PC-3 (cell line): ENCODE measurements around the gene PTGR1. TPM values are rescaled to one million over a fixed set of nuclear protein-coding genes. Genes with fewer than 3 reads are reported as not detected.

Experiments used
- ATAC-seq: fragments of 200-7000 bp; cut with Tn5 transposase; 2 replicates; pipeline ENCODE4 v1.9.1; 2020; ENCODE audit warnings: mild to moderate bottlenecking, moderate library complexity
- BruUV-seq: library from RNA; stranded (reverse); fragments of 400-500 nt; replicated peaks from 2 replicates; lab custom pipeline; 2021; lab: Mats Ljungman, UMichigan
- CTCF ChIA-PET: fragments of 300-600 bp; sonication (Branson Sonifier 250); formaldehyde crosslinking; loops from one replicate; lab custom pipeline; 2022; ENCODE audit warnings: antibody characterized with exemption; lab: Charles Lee
- POLR2A ChIA-PET: fragments of 300-600 bp; sonication (Branson Sonifier 250); formaldehyde crosslinking; loops from one replicate; lab custom pipeline; 2022; ENCODE audit warnings: antibody characterized with exemption; ENCODE audit not compliant: unreplicated experiment; lab: Charles Lee
- DNase-seq: peaks from one replicate; pipeline ENCODE4 v3.0.0-alpha.2; 2015
- H2AFZ ChIP-seq: fragments of 300-600 bp; sonication (generic); 2 replicates; pipeline ENCODE4 v1.6.0; 2016; ENCODE audit warnings: antibody characterized with exemption, low read length
- H3F3A ChIP-seq: fragments of 300-600 bp; sonication (generic); one replicate; pipeline ENCODE4 v1.6.0; 2017; ENCODE audit warnings: antibody characterized with exemption, low read length, control low read depth, mild to moderate bottlenecking; ENCODE audit not compliant: unreplicated experiment
- H3K27ac ChIP-seq: fragments of 300-600 bp; sonication (generic); 2 replicates; pipeline ENCODE4 v1.5.1; 2016; ENCODE audit warnings: mild to moderate bottlenecking, low read length
- H3K27me3 ChIP-seq: fragments of 300-600 bp; sonication (generic); 2 replicates; pipeline ENCODE4 v1.6.1; 2016; ENCODE audit warnings: low read length, mixed read lengths
- H3K36me3 ChIP-seq: fragments of 300-600 bp; sonication (generic); 2 replicates; pipeline ENCODE4 v1.6.1; 2016; ENCODE audit warnings: low read depth, mixed run types, low read length, mixed read lengths
- H3K4me1 ChIP-seq: fragments of 300-600 bp; sonication (generic); 2 replicates; pipeline ENCODE4 v1.5.1; 2016; ENCODE audit warnings: low read length; ENCODE audit not compliant: insufficient read depth
- H3K4me2 ChIP-seq: fragments of 300-600 bp; sonication (generic); 2 replicates; pipeline ENCODE4 v1.6.0; 2016; ENCODE audit warnings: low read length
- H3K4me3 ChIP-seq: fragments of 300-600 bp; sonication (generic); 2 replicates; pipeline ENCODE4 v1.5.1; 2016; ENCODE audit warnings: mild to moderate bottlenecking, low read length, mixed read lengths
- H3K79me2 ChIP-seq: fragments of 300-600 bp; sonication (generic); 2 replicates; pipeline ENCODE4 v1.6.1; 2017; ENCODE audit warnings: low read length, mixed read lengths
- H3K9ac ChIP-seq: fragments of 300-600 bp; sonication (generic); 2 replicates; pipeline ENCODE4 v1.6.0; 2016; ENCODE audit warnings: mild to moderate bottlenecking, low read length
- H3K9me2 ChIP-seq: fragments of 300-600 bp; sonication (generic); replicated peaks from 2 replicates; pipeline ENCODE4 v1.6.1; 2016; ENCODE audit warnings: mixed run types, low read length, mixed read lengths
- H3K9me3 ChIP-seq: fragments of 300-600 bp; sonication (generic); 2 replicates; pipeline ENCODE4 v1.6.1; 2016; ENCODE audit warnings: low read length, mixed read lengths
- H4K20me1 ChIP-seq: fragments of 300-600 bp; sonication (generic); 2 replicates; pipeline ENCODE4 v1.6.1; 2016; ENCODE audit warnings: low read length, mixed read lengths
- EZH2 ChIP-seq: fragments of 300-600 bp; sonication (generic); IDR thresholded peaks from one replicate; pipeline ENCODE4 v1.6.1; 2017; ENCODE audit warnings: antibody characterized with exemption, mild to moderate bottlenecking, low read length; ENCODE audit not compliant: unreplicated experiment
- EZH2phosphoT487 ChIP-seq: fragments of 300-600 bp; sonication (generic); IDR thresholded peaks from 2 replicates; pipeline ENCODE4 v1.6.1; 2018; ENCODE audit warnings: mild to moderate bottlenecking, antibody characterized with exemption, low read length, borderline replicate concordance
- intact Hi-C: fragments of 100-400 bp; cut with micrococcal nuclease; formaldehyde crosslinking; loops from 2 replicates; pipeline ENCODE4 v1.9.0; 2023
- total RNA-seq: library from RNA; depleted of rRNA; stranded (reverse); fragments of >200 nt; gene quantifications from 2 replicates; pipeline ENCODE4 v1.2.3, GENCODE V29; 2014
- TF ChIP-seq, protein P1 (sequence below): fragments of 300-600 bp; sonication (generic); conservative IDR thresholded peaks from 2 replicates; pipeline ENCODE4 v1.5.1; 2017; ENCODE audit warnings: antibody characterized with exemption, low read depth, mild to moderate bottlenecking, low read length

The PTGR1 gene
- total RNA-seq, 1 experiment from 2014 or later = 43.1 TPM

DNA sequence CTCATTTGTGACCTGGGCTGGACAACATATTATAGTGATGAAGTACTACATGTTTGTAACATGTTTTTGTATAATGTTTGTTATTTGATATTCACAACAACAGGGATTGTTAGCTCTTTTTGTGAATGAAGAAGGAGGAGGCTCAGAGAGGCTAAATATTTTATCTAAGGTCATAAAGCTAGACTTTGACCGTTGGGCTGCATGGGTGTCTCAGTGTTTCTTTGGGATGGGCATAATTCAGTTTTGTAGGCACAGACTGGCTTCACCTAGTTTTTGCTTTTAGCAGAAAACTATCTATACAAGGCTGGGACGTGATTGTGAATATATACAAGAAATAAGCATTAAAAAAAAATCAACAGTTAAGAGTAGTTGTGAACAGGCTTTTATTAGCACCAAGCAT is 47.0 kb upstream of the PTGR1 start:
- Histone ChIP-seq H3K9me2 (no peaks in the 10 kb centered on the region), H2AFZ (no peak overlapping the region), H3K36me3 (peaks cover 26% of the 10 kb centered on the region), H3K4me2 (no peak overlapping the region), H3K27ac (no peak overlapping the region), H4K20me1 (no peaks in the 10 kb centered on the region), H3K9ac (no peak overlapping the region), H3K79me2 (peaks cover 11% of the 10 kb centered on the region; the same call in 1 of the 2 replicates), H3K9me3 (no peaks in the 10 kb centered on the region), H3K27me3 (no peaks in the 10 kb centered on the region), H3K4me1 (no peaks in the 10 kb centered on the region), H3F3A (no peaks in the 10 kb centered on the region), H3K4me3 (no peak overlapping the region)
- intact Hi-C loops = no loop called here
- ATAC-seq (no peak), DNase-seq (no peak)
- POLR2A ChIA-PET = no interaction called here
- no peak for TF ChIP-seq EZH2phosphoT487
- no peak for TF ChIP-seq EZH2
- TF ChIP-seq, protein P1, sequence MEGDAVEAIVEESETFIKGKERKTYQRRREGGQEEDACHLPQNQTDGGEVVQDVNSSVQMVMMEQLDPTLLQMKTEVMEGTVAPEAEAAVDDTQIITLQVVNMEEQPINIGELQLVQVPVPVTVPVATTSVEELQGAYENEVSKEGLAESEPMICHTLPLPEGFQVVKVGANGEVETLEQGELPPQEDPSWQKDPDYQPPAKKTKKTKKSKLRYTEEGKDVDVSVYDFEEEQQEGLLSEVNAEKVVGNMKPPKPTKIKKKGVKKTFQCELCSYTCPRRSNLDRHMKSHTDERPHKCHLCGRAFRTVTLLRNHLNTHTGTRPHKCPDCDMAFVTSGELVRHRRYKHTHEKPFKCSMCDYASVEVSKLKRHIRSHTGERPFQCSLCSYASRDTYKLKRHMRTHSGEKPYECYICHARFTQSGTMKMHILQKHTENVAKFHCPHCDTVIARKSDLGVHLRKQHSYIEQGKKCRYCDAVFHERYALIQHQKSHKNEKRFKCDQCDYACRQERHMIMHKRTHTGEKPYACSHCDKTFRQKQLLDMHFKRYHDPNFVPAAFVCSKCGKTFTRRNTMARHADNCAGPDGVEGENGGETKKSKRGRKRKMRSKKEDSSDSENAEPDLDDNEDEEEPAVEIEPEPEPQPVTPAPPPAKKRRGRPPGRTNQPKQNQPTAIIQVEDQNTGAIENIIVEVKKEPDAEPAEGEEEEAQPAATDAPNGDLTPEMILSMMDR = no peak
- BruUV-seq = no TSS peak
- CTCF ChIA-PET = interaction anchor here (0.7 kb wide), 1 partner anchor 8 kb away, joined by 5 read pairs; no protein-coding TSS in a partner anchor

GRCh38 chr9:111645806-111646205 is 46.4 kb upstream of the PTGR1 start:
- H3K79me2 ChIP-seq = peaks cover 11% of the 10 kb centered on the region; the same call in 1 of the 2 replicates
- intact Hi-C loops = no loop called here
- no peak overlapping the region for H3K4me3 ChIP-seq
- CTCF ChIA-PET = interaction anchor here (0.7 kb wide), 1 partner anchor 8 kb away, joined by 5 read pairs; no protein-coding TSS in a partner anchor
- no peaks in the 10 kb centered on the region for H3F3A ChIP-seq
- H2AFZ ChIP-seq = no peak overlapping the region
- peaks cover 26% of the 10 kb centered on the region for H3K36me3 ChIP-seq
- H3K27me3 ChIP-seq = no peaks in the 10 kb centered on the region
- POLR2A ChIA-PET = no interaction called here
- no peaks in the 10 kb centered on the region for H3K4me1 ChIP-seq
- TF ChIP-seq EZH2 = no peak
- TF ChIP-seq EZH2phosphoT487 = no peak
- TF ChIP-seq, protein P1 = no peak
- H3K9me3 ChIP-seq = no peaks in the 10 kb centered on the region
- DNase-seq (no peak), ATAC-seq (no peak)
- BruUV-seq = no TSS peak
- H3K9me2 ChIP-seq = no peaks in the 10 kb centered on the region
- H3K4me2 ChIP-seq = no peak overlapping the region
- H3K27ac ChIP-seq = no peak overlapping the region
- no peak overlapping the region for H3K9ac ChIP-seq
- H4K20me1 ChIP-seq = no peaks in the 10 kb centered on the region

- peaks cover 16% of the 10 kb centered on the region for H3K36me3 ChIP-seq
- no TSS peak for BruUV-seq
- no peak for DNase-seq
Measured at GRCh38 chr9:111644195-111644772, 44.8 kb upstream of the PTGR1 start.

More at GRCh38 chr9:111644195-111644772, 44.8 kb upstream of the PTGR1 start:
- no peak for TF ChIP-seq EZH2phosphoT487
- no peak for TF ChIP-seq EZH2
- TF ChIP-seq, protein P1 = no peak
- no peak for ATAC-seq
- H3K4me1 ChIP-seq = no peaks in the 10 kb centered on the region
- H3K27ac ChIP-seq = no peak overlapping the region
- H3K9me3 ChIP-seq = no peaks in the 10 kb centered on the region
- H3K79me2 ChIP-seq = peaks cover 16% of the 10 kb centered on the region
- H2AFZ ChIP-seq = no peak overlapping the region
- H3K9me2 ChIP-seq = no peaks in the 10 kb centered on the region
- CTCF ChIA-PET = no interaction called here
- no peak overlapping the region for H3K9ac ChIP-seq
- H3K4me2 ChIP-seq = no peak overlapping the region
- no peaks in the 10 kb centered on the region for H3K27me3 ChIP-seq
- no peaks in the 10 kb centered on the region for H4K20me1 ChIP-seq
- H3K4me3 ChIP-seq = no peak overlapping the region
- POLR2A ChIA-PET = no interaction called here
- no peaks in the 10 kb centered on the region for H3F3A ChIP-seq
- intact Hi-C loops = no loop called here
